Fibroblast of lung (primary cell): ENCODE results near the gene MYPN. TPM values are rescaled to one million over a fixed set of nuclear protein-coding genes. Genes with fewer than 3 reads are reported as not detected.

Experiments
- DNase-seq, 2 donors: peaks; one replicate each; pipeline versions ENCODE4 v3.0.0 to v3.0.0-alpha.2; 2010; ENCODE audit warnings: low read depth in 2 of 2
- H2AFZ ChIP-seq: 2 replicates; pipeline ENCODE4 v1.5.1; 2012; ENCODE audit warnings: low read length, control low read depth, inconsistent platforms
- H3K27ac ChIP-seq: 2 replicates; pipeline ENCODE4 v1.5.1; 2011; ENCODE audit warnings: low read length, control low read depth; ENCODE audit not compliant: insufficient read depth
- H3K27me3 ChIP-seq: 2 replicates; pipeline ENCODE4 v1.5.1; 2011; ENCODE audit warnings: mild to moderate bottlenecking, low read length; ENCODE audit not compliant: control insufficient read depth, insufficient read depth
- H3K36me3 ChIP-seq: 2 replicates; pipeline ENCODE4 v1.5.1; 2011; ENCODE audit warnings: low read length; ENCODE audit not compliant: control insufficient read depth, insufficient read depth
- H3K4me1 ChIP-seq: 2 replicates; pipeline ENCODE4 v1.5.1; 2011; ENCODE audit warnings: low read length; ENCODE audit not compliant: control insufficient read depth, insufficient read depth; ENCODE audit errors: extremely low read depth
- H3K4me2 ChIP-seq: 2 replicates; pipeline ENCODE4 v1.5.1; 2011; ENCODE audit warnings: low read length, control low read depth; ENCODE audit not compliant: insufficient read depth; ENCODE audit errors: extremely low read depth
- H3K4me3 ChIP-seq, 4 experiments: fragments of 200-600 bp in 1 of 4; sonication (generic) in 1 of 4; replicated peaks in 1 of 4; 2 replicates each; pipeline ENCODE4 v1.5.1; 2011 to 2016; ENCODE audit warnings: low read length in 4 of 4, low read depth in 3 of 4, mild to moderate bottlenecking in 3 of 4, control low read depth in 2 of 4, inconsistent platforms in 1 of 4, mixed read lengths in 1 of 4; ENCODE audit not compliant: insufficient read depth in 1 of 4; ENCODE audit errors: control extremely low read depth in 1 of 4
- H3K79me2 ChIP-seq: 2 replicates; pipeline ENCODE4 v1.5.1; 2012; ENCODE audit warnings: mild to moderate bottlenecking, low read length, inconsistent platforms; ENCODE audit not compliant: control insufficient read depth, insufficient read depth
- H3K9ac ChIP-seq: 2 replicates; pipeline ENCODE4 v1.5.1; 2011; ENCODE audit warnings: mild to moderate bottlenecking, low read length, control low read depth; ENCODE audit not compliant: insufficient read depth
- H3K9me3 ChIP-seq: 2 replicates; pipeline ENCODE4 v1.5.1; 2012; ENCODE audit warnings: low read depth, low read length; ENCODE audit not compliant: control insufficient read depth, insufficient read depth
- H4K20me1 ChIP-seq: 2 replicates; pipeline ENCODE4 v1.5.1; 2011; ENCODE audit warnings: low read length; ENCODE audit not compliant: control insufficient read depth, insufficient read depth; ENCODE audit errors: extremely low read depth
- CTCF ChIP-seq, 2 donors: IDR thresholded peaks in 1 of 2; conservative IDR thresholded peaks in 1 of 2; 1 replicate in 1 of 2; 2 replicates in 1 of 2; pipeline ENCODE4 v1.5.1; 2011 to 2012; ENCODE audit warnings: low read length in 2 of 2, control low read depth in 1 of 2, inconsistent platforms in 1 of 2, low read depth in 1 of 2, mild to moderate bottlenecking in 1 of 2
- EZH2 ChIP-seq: IDR thresholded peaks from 2 replicates; pipeline ENCODE4 v1.5.1; 2012; ENCODE audit warnings: low read length, control low read depth, mild to moderate bottlenecking; ENCODE audit errors: missing control alignments
- polyA plus RNA-seq, 2 donors: library from polyadenylated mRNA; depleted of rRNA in 1 of 2; stranded (reverse) in 1 of 2; unstranded in 1 of 2; fragments of >200 nt; gene quantifications; 2 replicates each; pipeline ENCODE4 v1.2.1, GENCODE V29; 2011 to 2012; ENCODE audit warnings: missing spikeins in 1 of 2
- total RNA-seq: library from RNA; depleted of rRNA; stranded (reverse); fragments of >200 nt; gene quantifications from 2 replicates; pipeline ENCODE4 v1.2.1, GENCODE V29; 2014

MYPN gene
- total and polyA plus RNA-seq, 2 donors (not counting 1 experiment from before 2014, with no cell fraction given), result 0.77 to 1.2 TPM

GRCh38 chr10:68184546-68184945 is 75.3 kb downstream of the MYPN start:
- no peak for DNase-seq
- H3K36me3 ChIP-seq, result no peaks in the 10 kb centered on the region
- peak overlapping the region; percentile 2 for H2AFZ ChIP-seq
- H4K20me1 ChIP-seq, result no peaks in the 10 kb centered on the region
- H3K27ac ChIP-seq, result no peak overlapping the region
- no peak overlapping the region for H3K9ac ChIP-seq
- no peak overlapping the region for H3K4me2 ChIP-seq
- no peaks in the 10 kb centered on the region for H3K4me1 ChIP-seq
- H3K4me3 ChIP-seq, result no peak overlapping the region
- no peaks in the 10 kb centered on the region for H3K79me2 ChIP-seq
- H3K9me3 ChIP-seq, result no peaks in the 10 kb centered on the region
- H3K27me3 ChIP-seq, result no peaks in the 10 kb centered on the region
- no peak for TF ChIP-seq EZH2
- no peak for TF ChIP-seq CTCF (conservative IDR thresholded peaks at IDR 0.05 in 1 of 2, IDR thresholded peaks at IDR 0.05 in 1 of 2; ENCODE audit: low read depth in 1 of 2, low read length in 2 of 2)

GRCh38 chr10:68185085-68185484 is 75.8 kb downstream of the MYPN start:
- H4K20me1 ChIP-seq, result no peaks in the 10 kb centered on the region
- DNase-seq, result no peak
- no peak overlapping the region for H3K4me3 ChIP-seq
- TF ChIP-seq CTCF (conservative IDR thresholded peaks at IDR 0.05 in 1 of 2, IDR thresholded peaks at IDR 0.05 in 1 of 2; ENCODE audit: low read depth in 1 of 2, low read length in 2 of 2), result no peak
- TF ChIP-seq EZH2, result no peak
- H3K9ac ChIP-seq, result no peak overlapping the region
- no peak overlapping the region for H3K4me2 ChIP-seq
- no peaks in the 10 kb centered on the region for H3K27me3 ChIP-seq
- H3K9me3 ChIP-seq, result no peaks in the 10 kb centered on the region
- no peaks in the 10 kb centered on the region for H3K4me1 ChIP-seq
- no peaks in the 10 kb centered on the region for H3K36me3 ChIP-seq
- no peak overlapping the region for H3K27ac ChIP-seq
- H3K79me2 ChIP-seq, result no peaks in the 10 kb centered on the region
- no peak overlapping the region for H2AFZ ChIP-seq

DNA sequence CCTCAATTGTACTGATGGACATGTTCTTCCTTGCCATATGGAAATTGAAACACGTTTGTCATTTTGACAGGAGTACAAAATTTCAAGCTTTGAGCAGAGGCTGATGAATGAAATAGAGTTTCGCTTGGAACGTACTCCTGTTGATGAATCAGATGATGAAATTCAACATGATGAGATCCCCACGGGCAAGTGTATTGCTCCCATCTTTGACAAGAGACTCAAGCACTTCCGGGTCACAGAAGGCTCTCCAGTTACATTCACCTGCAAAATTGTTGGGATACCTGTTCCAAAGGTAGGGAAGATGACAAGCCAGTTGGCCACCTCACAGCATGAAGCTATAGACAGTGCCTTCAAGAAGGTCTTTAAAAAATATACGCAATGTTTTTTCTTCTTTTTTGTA is 79.5 kb downstream of the MYPN start:
- Histone ChIP-seq H3K27me3 (no peaks in the 10 kb centered on the region), H2AFZ (no peak overlapping the region), H3K36me3 (no peaks in the 10 kb centered on the region), H3K27ac (no peak overlapping the region), H4K20me1 (no peaks in the 10 kb centered on the region), H3K4me1 (no peaks in the 10 kb centered on the region), H3K9ac (no peak overlapping the region), H3K79me2 (no peaks in the 10 kb centered on the region), H3K4me3 (no peak overlapping the region), H3K4me2 (no peak overlapping the region), H3K9me3 (no peaks in the 10 kb centered on the region)
- TF ChIP-seq CTCF (conservative IDR thresholded peaks at IDR 0.05 in 1 of 2, IDR thresholded peaks at IDR 0.05 in 1 of 2; ENCODE audit: low read depth in 1 of 2, low read length in 2 of 2) (no peak), EZH2 (no peak)
- no peak for DNase-seq
